Measurements from ENCODE around the gene RTF1.
A peak's percentile ranks its signal among the peaks of the same experiment; 100 is the strongest.

RTF1 gene

DNA sequence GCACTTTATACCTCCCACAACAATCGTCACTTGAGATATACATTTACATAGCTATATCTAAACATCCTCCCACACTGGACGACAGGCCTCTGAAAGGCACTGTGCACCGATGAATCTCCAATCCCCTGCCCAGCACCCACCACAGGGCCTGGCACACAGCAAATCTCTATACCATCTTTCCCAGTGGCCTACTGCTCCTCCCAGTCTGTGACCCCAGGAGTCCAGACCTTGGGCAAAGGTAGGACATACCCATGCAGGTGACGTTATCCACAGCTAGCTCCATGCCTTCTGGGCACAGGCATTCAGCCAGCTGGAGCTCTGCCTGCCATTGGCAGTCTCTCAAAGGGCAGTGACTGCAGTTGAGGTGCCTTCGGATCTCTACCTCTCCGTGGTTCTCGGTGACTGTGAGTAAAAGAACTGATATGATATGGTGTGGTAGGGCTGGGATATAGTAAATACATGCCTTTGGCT lies 91.0 kb downstream of the RTF1 start:
- no peak for DNase-seq (ENCODE audit: low read depth)
- no peak overlapping the region for H3K4me3 ChIP-seq (ENCODE audit: low read depth, low read length)
- TF ChIP-seq POLR2A (IDR thresholded peaks at IDR 0.05; ENCODE audit: extremely low read depth, insufficient read length): no peak
- TF ChIP-seq, protein P1, sequence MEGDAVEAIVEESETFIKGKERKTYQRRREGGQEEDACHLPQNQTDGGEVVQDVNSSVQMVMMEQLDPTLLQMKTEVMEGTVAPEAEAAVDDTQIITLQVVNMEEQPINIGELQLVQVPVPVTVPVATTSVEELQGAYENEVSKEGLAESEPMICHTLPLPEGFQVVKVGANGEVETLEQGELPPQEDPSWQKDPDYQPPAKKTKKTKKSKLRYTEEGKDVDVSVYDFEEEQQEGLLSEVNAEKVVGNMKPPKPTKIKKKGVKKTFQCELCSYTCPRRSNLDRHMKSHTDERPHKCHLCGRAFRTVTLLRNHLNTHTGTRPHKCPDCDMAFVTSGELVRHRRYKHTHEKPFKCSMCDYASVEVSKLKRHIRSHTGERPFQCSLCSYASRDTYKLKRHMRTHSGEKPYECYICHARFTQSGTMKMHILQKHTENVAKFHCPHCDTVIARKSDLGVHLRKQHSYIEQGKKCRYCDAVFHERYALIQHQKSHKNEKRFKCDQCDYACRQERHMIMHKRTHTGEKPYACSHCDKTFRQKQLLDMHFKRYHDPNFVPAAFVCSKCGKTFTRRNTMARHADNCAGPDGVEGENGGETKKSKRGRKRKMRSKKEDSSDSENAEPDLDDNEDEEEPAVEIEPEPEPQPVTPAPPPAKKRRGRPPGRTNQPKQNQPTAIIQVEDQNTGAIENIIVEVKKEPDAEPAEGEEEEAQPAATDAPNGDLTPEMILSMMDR (IDR thresholded peaks at IDR 0.05; ENCODE audit: low read depth, low read length): no peak
- TF ChIP-seq, protein P2, sequence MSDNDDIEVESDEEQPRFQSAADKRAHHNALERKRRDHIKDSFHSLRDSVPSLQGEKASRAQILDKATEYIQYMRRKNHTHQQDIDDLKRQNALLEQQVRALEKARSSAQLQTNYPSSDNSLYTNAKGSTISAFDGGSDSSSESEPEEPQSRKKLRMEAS (IDR thresholded peaks at IDR 0.05; ENCODE audit: low read depth, low read length): no peak
- TF ChIP-seq MYC (IDR thresholded peaks at IDR 0.05; ENCODE audit: low read depth, low read length): no peak

DNA sequence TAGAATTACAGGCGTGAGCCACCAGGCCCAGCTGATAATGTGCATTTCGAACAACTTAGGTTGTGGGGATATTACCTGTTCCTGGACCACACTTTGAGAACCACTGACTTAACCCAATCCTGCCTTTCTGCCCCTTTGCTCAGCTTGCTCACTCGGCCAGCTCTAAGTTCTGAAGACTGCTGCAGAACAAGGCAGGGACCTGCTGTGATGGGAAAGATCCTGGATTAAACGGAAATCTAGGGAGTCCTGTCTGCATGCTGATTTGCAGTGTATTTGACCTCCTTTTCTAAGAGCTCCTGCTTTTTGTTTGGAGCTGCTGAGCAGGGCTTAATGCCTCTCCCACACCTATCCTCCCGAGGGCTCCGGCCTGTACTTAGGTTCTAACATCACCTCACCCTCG lies 93.8 kb downstream of the RTF1 start:
- H3K4me3 ChIP-seq (ENCODE audit: low read depth, low read length): no peak overlapping the region
- TF ChIP-seq POLR2A (IDR thresholded peaks at IDR 0.05; ENCODE audit: extremely low read depth, insufficient read length): no peak
- TF ChIP-seq, protein P2 (IDR thresholded peaks at IDR 0.05; ENCODE audit: low read depth, low read length): no peak
- TF ChIP-seq, protein P1 (IDR thresholded peaks at IDR 0.05; ENCODE audit: low read depth, low read length): no peak
- TF ChIP-seq MYC (IDR thresholded peaks at IDR 0.05; ENCODE audit: low read depth, low read length): no peak
- no peak for DNase-seq (ENCODE audit: low read depth)

DNA sequence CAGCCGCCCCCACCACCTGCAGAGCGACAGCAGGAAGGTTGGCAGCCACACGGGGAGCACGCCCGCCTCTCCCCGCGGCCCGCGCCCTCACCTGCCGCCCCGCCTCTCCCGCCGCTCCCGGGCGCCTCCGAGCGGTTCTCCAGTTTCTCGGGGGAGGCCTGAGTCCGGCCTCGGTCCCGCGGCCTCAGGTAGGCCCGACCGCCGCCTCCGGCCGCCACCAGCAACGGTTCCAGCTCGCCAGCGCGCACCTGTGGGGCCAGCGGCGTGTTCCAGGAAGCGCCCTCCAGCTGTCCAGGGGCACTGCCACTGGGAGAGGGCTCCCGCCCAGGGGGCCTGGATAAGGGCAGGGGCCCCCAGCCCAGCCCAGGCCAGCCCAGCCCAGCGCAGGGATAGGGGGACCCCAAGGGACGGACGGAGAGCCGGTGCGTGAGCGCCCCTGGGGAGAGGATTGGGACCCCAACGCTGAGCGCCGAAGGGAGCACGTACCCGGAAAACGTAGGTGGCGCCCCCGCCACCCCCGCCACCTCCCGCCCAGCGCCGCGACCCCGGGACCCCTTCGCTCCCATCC lies 94.5 kb downstream of the RTF1 start:
- DNase-seq (ENCODE audit: low read depth): no peak
- no peak overlapping the region for H3K4me3 ChIP-seq (ENCODE audit: low read depth, low read length)
- TF ChIP-seq, protein P2 (IDR thresholded peaks at IDR 0.05; ENCODE audit: low read depth, low read length): no peak
- TF ChIP-seq POLR2A (IDR thresholded peaks at IDR 0.05; ENCODE audit: extremely low read depth, insufficient read length): no peak
- TF ChIP-seq MYC (IDR thresholded peaks at IDR 0.05; ENCODE audit: low read depth, low read length): no peak
- TF ChIP-seq, protein P1 (IDR thresholded peaks at IDR 0.05; ENCODE audit: low read depth, low read length): no peak

DNA sequence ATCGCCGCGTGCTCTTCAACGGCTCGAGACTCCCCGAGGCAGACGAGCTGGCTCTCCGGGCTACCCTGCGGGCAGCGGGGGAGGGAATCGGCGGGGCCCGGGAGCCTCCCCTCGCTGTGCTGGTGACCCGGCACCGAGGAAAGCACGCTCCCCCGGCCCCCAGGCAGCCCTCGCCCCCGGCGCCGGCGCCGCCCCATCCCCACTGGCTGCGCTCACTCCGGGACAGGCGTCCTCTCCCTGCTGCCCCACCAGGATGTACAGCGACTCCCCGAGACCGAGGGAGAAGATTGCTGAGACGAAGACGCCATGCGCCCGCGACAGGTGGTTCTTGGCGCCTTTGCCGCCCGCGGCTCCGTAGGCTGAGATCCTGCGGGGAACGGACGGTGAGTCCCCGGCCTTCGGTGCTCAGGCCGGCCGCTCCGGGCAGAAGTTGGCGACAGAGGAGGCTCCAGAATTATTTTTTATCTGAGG lies 95.0 kb downstream of the RTF1 start:
- no peak for TF ChIP-seq MYC (IDR thresholded peaks at IDR 0.05; ENCODE audit: low read depth, low read length)
- TF ChIP-seq, protein P1 (IDR thresholded peaks at IDR 0.05; ENCODE audit: low read depth, low read length): no peak
- TF ChIP-seq, protein P2 (IDR thresholded peaks at IDR 0.05; ENCODE audit: low read depth, low read length): no peak
- no peak for TF ChIP-seq POLR2A (IDR thresholded peaks at IDR 0.05; ENCODE audit: extremely low read depth, insufficient read length)
- DNase-seq (ENCODE audit: low read depth): no peak
- H3K4me3 ChIP-seq (ENCODE audit: low read depth, low read length): no peak overlapping the region

DNA sequence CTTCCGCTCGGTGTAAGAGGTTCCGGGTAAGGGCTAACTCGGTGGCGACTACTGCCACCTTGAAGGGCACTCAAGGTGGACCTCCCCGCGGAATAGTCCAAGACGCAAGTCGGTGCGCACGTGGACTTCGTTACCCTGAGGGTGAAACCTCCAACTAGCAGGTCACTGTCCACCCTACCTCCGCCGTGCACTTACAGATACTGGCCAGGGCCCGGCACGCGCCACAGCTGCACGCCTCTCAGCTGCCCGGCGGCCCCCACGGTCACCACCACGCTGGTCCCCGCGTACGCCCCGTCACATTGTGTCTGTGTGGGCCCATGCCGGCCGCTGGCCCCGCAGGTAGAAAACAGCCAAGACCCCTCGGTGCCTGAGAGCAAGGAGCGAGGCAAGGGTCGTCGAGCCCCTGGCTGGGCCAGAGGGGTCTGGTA lies 95.6 kb downstream of the RTF1 start:
- no peak for DNase-seq (ENCODE audit: low read depth)
- TF ChIP-seq MYC (IDR thresholded peaks at IDR 0.05; ENCODE audit: low read depth, low read length): no peak
- no peak for TF ChIP-seq POLR2A (IDR thresholded peaks at IDR 0.05; ENCODE audit: extremely low read depth, insufficient read length)
- TF ChIP-seq, protein P2 (IDR thresholded peaks at IDR 0.05; ENCODE audit: low read depth, low read length): no peak
- TF ChIP-seq, protein P1 (IDR thresholded peaks at IDR 0.05; ENCODE audit: low read depth, low read length): no peak
- H3K4me3 ChIP-seq (ENCODE audit: low read depth, low read length): peak overlapping the region; percentile 52
